ENCODE measurements around the gene OTOG.

OTOG gene

DNA sequence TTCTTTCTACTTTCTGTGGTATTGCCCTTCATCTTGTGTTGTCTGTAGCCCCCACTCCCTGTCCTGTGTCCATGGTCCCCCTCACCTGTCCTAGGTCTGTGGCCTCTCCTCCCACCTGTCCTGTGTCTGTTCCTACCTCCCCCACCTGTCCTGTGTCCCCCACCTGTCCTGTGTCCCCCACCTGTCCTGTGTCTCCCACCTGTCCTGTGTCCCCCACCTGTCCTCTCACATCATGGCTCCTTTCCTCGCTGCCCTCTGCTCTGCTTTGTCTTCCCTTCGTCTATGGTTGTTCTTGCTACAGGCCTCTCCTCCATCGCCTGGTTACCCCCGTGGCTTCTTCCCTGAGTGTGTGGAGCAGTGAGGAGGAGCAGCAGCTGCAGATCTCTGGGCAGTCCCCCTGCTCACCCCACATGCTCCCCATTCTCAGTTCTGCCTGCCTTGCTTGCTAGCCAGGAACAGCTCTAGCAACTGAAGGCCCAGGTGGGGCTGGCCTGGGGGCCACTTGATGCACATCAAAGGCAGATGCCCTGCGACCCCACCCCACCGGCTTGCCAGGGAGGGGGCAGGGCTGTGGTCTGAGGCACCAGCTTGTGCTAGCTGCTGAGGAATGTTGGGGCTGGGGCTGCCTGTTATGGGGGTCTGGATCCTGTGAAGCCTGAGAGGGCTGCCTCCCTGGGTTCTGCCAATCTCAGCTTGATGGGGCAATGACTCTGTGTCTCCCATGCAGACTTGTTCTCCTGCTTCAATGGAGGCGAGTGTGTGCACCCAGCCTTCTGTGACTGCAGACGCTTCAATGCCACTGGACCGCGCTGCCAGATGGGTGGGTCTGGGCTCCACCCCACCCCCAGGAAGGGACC lies 5.6 kb downstream of the OTOG start:
- TF ChIP-seq EGR1 (IDR thresholded peaks at IDR 0.05) = no peak
- TF ChIP-seq TCF12 (IDR thresholded peaks at IDR 0.05; ENCODE audit: low read depth) = no peak
- TF ChIP-seq RAD21 (IDR thresholded peaks at IDR 0.05; ENCODE audit: low read depth) = no peak
- no peak for TF ChIP-seq CREB1 (IDR thresholded peaks at IDR 0.05; ENCODE audit: low read depth)
- TF ChIP-seq, protein P1, sequence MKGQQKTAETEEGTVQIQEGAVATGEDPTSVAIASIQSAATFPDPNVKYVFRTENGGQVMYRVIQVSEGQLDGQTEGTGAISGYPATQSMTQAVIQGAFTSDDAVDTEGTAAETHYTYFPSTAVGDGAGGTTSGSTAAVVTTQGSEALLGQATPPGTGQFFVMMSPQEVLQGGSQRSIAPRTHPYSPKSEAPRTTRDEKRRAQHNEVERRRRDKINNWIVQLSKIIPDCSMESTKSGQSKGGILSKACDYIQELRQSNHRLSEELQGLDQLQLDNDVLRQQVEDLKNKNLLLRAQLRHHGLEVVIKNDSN (IDR thresholded peaks at IDR 0.05) = no peak
- TF ChIP-seq, protein P2, sequence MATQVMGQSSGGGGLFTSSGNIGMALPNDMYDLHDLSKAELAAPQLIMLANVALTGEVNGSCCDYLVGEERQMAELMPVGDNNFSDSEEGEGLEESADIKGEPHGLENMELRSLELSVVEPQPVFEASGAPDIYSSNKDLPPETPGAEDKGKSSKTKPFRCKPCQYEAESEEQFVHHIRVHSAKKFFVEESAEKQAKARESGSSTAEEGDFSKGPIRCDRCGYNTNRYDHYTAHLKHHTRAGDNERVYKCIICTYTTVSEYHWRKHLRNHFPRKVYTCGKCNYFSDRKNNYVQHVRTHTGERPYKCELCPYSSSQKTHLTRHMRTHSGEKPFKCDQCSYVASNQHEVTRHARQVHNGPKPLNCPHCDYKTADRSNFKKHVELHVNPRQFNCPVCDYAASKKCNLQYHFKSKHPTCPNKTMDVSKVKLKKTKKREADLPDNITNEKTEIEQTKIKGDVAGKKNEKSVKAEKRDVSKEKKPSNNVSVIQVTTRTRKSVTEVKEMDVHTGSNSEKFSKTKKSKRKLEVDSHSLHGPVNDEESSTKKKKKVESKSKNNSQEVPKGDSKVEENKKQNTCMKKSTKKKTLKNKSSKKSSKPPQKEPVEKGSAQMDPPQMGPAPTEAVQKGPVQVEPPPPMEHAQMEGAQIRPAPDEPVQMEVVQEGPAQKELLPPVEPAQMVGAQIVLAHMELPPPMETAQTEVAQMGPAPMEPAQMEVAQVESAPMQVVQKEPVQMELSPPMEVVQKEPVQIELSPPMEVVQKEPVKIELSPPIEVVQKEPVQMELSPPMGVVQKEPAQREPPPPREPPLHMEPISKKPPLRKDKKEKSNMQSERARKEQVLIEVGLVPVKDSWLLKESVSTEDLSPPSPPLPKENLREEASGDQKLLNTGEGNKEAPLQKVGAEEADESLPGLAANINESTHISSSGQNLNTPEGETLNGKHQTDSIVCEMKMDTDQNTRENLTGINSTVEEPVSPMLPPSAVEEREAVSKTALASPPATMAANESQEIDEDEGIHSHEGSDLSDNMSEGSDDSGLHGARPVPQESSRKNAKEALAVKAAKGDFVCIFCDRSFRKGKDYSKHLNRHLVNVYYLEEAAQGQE (IDR thresholded peaks at IDR 0.05; ENCODE audit: low read depth) = no peak
- no peak for TF ChIP-seq TEAD4 (IDR thresholded peaks at IDR 0.05)
- TF ChIP-seq, protein P3, sequence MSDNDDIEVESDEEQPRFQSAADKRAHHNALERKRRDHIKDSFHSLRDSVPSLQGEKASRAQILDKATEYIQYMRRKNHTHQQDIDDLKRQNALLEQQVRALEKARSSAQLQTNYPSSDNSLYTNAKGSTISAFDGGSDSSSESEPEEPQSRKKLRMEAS (IDR thresholded peaks at IDR 0.05) = no peak
- no peak for TF ChIP-seq NFIC (IDR thresholded peaks at IDR 0.05)

DNA sequence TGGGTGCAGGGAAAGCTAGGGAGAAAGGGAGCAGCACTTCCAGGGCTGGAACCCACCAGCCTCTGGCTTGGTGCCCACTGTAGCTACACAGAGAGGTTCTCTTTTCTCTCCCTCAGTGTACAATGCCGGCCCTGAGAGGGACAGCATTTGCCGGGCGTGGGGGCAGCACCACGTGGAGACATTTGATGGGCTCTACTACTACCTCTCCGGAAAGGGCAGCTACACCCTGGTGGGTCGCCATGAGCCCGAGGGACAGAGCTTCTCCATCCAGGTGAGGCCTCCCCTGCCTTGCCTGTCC lies 6.1 kb downstream of the OTOG start:
- TF ChIP-seq YY1 (IDR thresholded peaks at IDR 0.05; ENCODE audit: low read depth) (no peak), TEAD4 (IDR thresholded peaks at IDR 0.05) (no peak), EGR1 (IDR thresholded peaks at IDR 0.05) (no peak), RAD21 (IDR thresholded peaks at IDR 0.05; ENCODE audit: low read depth) (no peak), FOXM1 (IDR thresholded peaks at IDR 0.05; ENCODE audit: borderline replicate concordance, low read depth) (no peak), EP300 (IDR thresholded peaks at IDR 0.05; ENCODE audit: borderline replicate concordance) (no peak), TCF12 (IDR thresholded peaks at IDR 0.05; ENCODE audit: low read depth) (no peak), CREB1 (IDR thresholded peaks at IDR 0.05; ENCODE audit: low read depth) (no peak), ZBTB7A (IDR thresholded peaks at IDR 0.05; ENCODE audit: low read depth) (no peak), NFIC (IDR thresholded peaks at IDR 0.05) (no peak), TAF1 (IDR thresholded peaks at IDR 0.05; ENCODE audit: low read depth) (no peak), CEBPB (IDR thresholded peaks at IDR 0.05) (no peak)
- TF ChIP-seq, protein P3 (IDR thresholded peaks at IDR 0.05) = no peak
- TF ChIP-seq, protein P2 (IDR thresholded peaks at IDR 0.05; ENCODE audit: low read depth) = no peak
- TF ChIP-seq, protein P1 (IDR thresholded peaks at IDR 0.05) = no peak

DNA sequence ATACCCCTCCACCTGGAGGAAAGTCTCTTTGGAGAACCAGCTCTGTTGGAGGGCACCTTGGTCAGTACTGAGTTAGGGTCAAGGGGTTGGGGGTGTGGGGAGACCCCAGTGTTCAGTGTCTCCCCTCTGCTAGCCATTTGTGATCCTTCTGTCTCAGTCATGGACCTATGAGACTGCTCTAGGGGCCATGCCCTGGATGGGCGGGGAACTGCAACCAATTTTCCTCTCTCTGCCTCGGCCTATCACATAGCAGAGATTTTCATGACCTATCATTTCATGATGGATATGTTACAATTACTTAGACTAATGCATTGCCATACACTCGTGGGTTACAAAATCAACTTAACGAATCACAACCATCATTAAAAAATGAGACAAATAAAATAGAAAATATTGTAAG lies 7.4 kb downstream of the OTOG start:
- TF ChIP-seq EGR1 (IDR thresholded peaks at IDR 0.05) = no peak
- no peak for TF ChIP-seq TCF12 (IDR thresholded peaks at IDR 0.05; ENCODE audit: low read depth)
- no peak for TF ChIP-seq CEBPB (IDR thresholded peaks at IDR 0.05)
- TF ChIP-seq RAD21 (IDR thresholded peaks at IDR 0.05; ENCODE audit: low read depth) = no peak
- TF ChIP-seq FOXM1 (IDR thresholded peaks at IDR 0.05; ENCODE audit: borderline replicate concordance, low read depth) = no peak

DNA sequence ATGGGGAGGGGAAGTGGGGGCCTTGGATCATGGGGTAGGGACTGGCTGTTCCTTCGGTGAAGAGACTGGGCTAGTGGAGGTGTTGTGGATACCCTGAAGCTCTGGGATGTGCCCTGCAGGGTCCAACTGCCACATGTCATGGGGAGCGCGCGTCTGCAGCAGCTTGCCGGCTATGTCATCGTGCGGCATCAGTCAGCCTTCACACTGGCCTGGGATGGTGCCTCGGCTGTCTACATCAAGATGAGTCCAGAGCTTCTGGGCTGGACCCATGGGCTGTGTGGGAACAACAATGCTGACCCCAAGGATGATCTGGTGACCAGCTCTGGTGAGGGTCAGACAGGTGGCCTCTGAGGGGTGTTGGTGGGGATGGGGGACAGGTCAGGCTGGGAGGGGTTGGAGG lies 9.9 kb downstream of the OTOG start:
- TF ChIP-seq ZBTB7A (IDR thresholded peaks at IDR 0.05; ENCODE audit: low read depth) (no peak), FOXM1 (IDR thresholded peaks at IDR 0.05; ENCODE audit: borderline replicate concordance, low read depth) (no peak), CREB1 (IDR thresholded peaks at IDR 0.05; ENCODE audit: low read depth) (no peak), TEAD4 (IDR thresholded peaks at IDR 0.05) (no peak), YY1 (IDR thresholded peaks at IDR 0.05; ENCODE audit: low read depth) (no peak), TCF12 (IDR thresholded peaks at IDR 0.05; ENCODE audit: low read depth) (no peak), NFIC (IDR thresholded peaks at IDR 0.05) (no peak), CEBPB (IDR thresholded peaks at IDR 0.05) (no peak), EGR1 (IDR thresholded peaks at IDR 0.05) (no peak), EP300 (IDR thresholded peaks at IDR 0.05; ENCODE audit: borderline replicate concordance) (no peak), TAF1 (IDR thresholded peaks at IDR 0.05; ENCODE audit: low read depth) (no peak), RAD21 (IDR thresholded peaks at IDR 0.05; ENCODE audit: low read depth) (no peak)
- TF ChIP-seq, protein P2 (IDR thresholded peaks at IDR 0.05; ENCODE audit: low read depth) = no peak
- TF ChIP-seq, protein P3 (IDR thresholded peaks at IDR 0.05) = no peak
- TF ChIP-seq, protein P1 (IDR thresholded peaks at IDR 0.05) = no peak

Data from Ishikawa (cell line).